Activated naive CD4-positive, alpha-beta T cell treated with anti-CD3 and anti-CD28 coated beads, Interleukin-2, amount 10 ng/mL, durations not matched to agents 7 days and 5 days (primary cell): Measurements from ENCODE around the gene GSN.

Experiments used
- CTCF ChIA-PET: fragments of 350-600 bp; sonication (Branson Sonifier 250); formaldehyde crosslinking; loops from one replicate; lab custom pipeline; 2021; ENCODE audit warnings: antibody characterized with exemption; lab: Charles Lee
- DNase-seq: peaks from one replicate; pipeline ENCODE4 v3.0.0-alpha.2; 2020
- H3K27ac Mint-ChIP-seq: one replicate; pipeline ENCODE4 v1.8.0; 2021; ENCODE audit warnings: mild to moderate bottlenecking, moderate library complexity, mixed read lengths
- H3K27me3 Mint-ChIP-seq: one replicate; pipeline ENCODE4 v1.8.0; 2021; ENCODE audit warnings: mild to moderate bottlenecking, mixed read lengths
- H3K36me3 Mint-ChIP-seq: one replicate; pipeline ENCODE4 v1.8.0; 2021; ENCODE audit warnings: mixed read lengths
- H3K4me1 Mint-ChIP-seq: one replicate; pipeline ENCODE4 v1.8.0; 2021; ENCODE audit warnings: mixed read lengths
- H3K4me3 Mint-ChIP-seq: one replicate; pipeline ENCODE4 v1.8.0; 2021; ENCODE audit warnings: mild to moderate bottlenecking, moderate library complexity, mixed read lengths
- H3K9me3 Mint-ChIP-seq: one replicate; pipeline ENCODE4 v1.8.0; 2021; ENCODE audit warnings: mixed read lengths

GSN gene

GRCh38 chr9:121267689-121268597, at the start of gene GSN:
TSS of gene GSN (plus strand) at chr9:121268162. CDS start at chr9:121301972, 33,810 bp downstream.
- H3K27ac Mint-ChIP-seq = no peak within 1 kb of the TSS
- no peaks in the 10 kb centered on the region for H3K9me3 Mint-ChIP-seq

GRCh38 chr9:121218357-121219027, 49.5 kb upstream of the GSN start:
- Mint-ChIP-seq H3K4me1 (peaks cover 6% of the 10 kb centered on the region), H3K4me3 (no peak overlapping the region), H3K27ac (no peak overlapping the region), H3K36me3 (no peaks in the 10 kb centered on the region), H3K9me3 (no peaks in the 10 kb centered on the region), H3K27me3 (no peaks in the 10 kb centered on the region)
- no peak for DNase-seq
- CTCF ChIA-PET = interaction anchor here (1.4 to 1.5 kb wide), 3 partner anchors 50 to 102 kb away, joined by 3 to 5 read pairs (median 3); partner anchors contain the start of gene GSN

More at GRCh38 chr9:121267689-121268597, at the start of gene GSN:
- H3K27me3 Mint-ChIP-seq = peaks cover 62% of the 10 kb centered on the region
- CTCF ChIA-PET = interaction anchor here (0.8 to 4.3 kb wide), 7 partner anchors 10 to 56 kb away, joined by 3 to 25 read pairs (median 4); no protein-coding TSS in a partner anchor
- H3K4me3 Mint-ChIP-seq = peak within 1 kb of the TSS; percentile 69
- no peaks in the 10 kb centered on the region for H3K36me3 Mint-ChIP-seq
- peak; percentile 72 for DNase-seq
- peaks cover 16% of the 10 kb centered on the region for H3K4me1 Mint-ChIP-seq

- Mint-ChIP-seq H3K4me1 (peaks cover 6% of the 10 kb centered on the region), H3K36me3 (no peaks in the 10 kb centered on the region), H3K27me3 (no peaks in the 10 kb centered on the region), H3K27ac (no peak overlapping the region), H3K9me3 (no peaks in the 10 kb centered on the region), H3K4me3 (no peak overlapping the region)
- CTCF ChIA-PET = interaction anchor here (1.5 kb wide), 2 partner anchors 12 to 100 kb away, joined by 3 to 4 read pairs; no protein-coding TSS in a partner anchor
- no peak for DNase-seq
These were observed 48.4 kb upstream of the GSN start for GRCh38 chr9:121219530-121219929.

DNA sequence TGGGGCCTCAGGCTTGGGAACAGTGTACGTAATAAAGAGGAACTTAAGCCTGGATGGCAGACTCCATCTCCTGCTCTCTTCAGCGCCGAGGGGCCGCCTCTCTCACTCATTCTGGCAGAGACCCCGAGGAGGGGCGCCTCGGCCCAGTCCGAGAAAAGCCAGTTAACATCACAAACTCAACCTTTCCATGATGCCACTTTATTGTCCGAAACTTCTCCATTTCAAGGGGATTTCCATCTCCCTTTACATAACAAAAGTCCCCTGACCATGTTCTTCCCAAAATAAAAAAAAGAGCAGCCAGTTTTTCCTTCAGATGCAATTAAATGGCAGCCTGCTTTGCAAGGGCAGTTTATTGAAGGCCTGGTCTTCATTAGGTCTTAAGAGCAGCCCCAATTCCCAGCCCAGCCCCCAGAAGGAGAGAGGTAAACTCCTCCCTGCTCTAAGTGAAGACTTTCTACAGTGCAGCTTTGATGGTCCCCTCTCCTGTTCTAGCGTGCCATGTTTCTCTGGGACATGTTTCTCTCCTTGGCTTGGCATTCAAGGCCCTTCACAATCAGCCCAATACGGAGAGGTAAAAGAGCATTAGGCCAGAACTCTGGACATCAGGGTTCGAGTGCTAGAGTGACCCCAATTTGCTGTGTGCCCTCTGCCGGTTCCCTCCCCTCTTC, 46.8 kb upstream of the GSN start:
- Mint-ChIP-seq H3K9me3 (no peaks in the 10 kb centered on the region), H3K27ac (no peak overlapping the region), H3K36me3 (no peaks in the 10 kb centered on the region), H3K4me3 (no peak overlapping the region), H3K27me3 (no peaks in the 10 kb centered on the region), H3K4me1 (peaks cover 4% of the 10 kb centered on the region)
- CTCF ChIA-PET = interaction anchor here (1.0 to 1.1 kb wide), 3 partner anchors 8 to 99 kb away, joined by 3 read pairs; no protein-coding TSS in a partner anchor
- DNase-seq = no peak

DNA sequence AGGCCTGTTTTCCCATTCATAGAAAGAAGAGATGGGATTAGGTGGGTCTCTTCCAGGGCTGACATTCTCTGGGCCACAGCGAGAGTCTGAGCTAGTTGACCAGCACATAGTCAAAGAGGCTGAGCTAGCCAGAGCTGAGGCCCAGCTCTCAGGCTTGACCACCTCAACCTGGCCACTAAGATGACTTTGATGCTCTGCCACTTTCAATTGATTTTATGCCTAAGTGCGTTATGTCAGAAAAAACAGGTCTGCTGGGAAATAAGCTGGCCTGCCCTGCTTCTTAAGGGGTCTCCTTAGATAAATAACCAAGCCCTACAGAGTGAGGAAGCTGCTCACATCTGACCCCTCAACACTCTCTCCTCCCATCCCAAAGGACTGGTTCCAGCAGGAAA, 46.3 kb upstream of the GSN start:
- H3K27ac Mint-ChIP-seq = no peak overlapping the region
- DNase-seq = no peak
- no peaks in the 10 kb centered on the region for H3K27me3 Mint-ChIP-seq
- CTCF ChIA-PET = interaction anchor here (1.0 to 2.1 kb wide), 4 partner anchors 8 to 99 kb away, joined by 3 to 8 read pairs (median 5); no protein-coding TSS in a partner anchor
- no peaks in the 10 kb centered on the region for H3K4me1 Mint-ChIP-seq
- no peaks in the 10 kb centered on the region for H3K36me3 Mint-ChIP-seq
- H3K4me3 Mint-ChIP-seq = no peak overlapping the region
- H3K9me3 Mint-ChIP-seq = no peaks in the 10 kb centered on the region

DNA sequence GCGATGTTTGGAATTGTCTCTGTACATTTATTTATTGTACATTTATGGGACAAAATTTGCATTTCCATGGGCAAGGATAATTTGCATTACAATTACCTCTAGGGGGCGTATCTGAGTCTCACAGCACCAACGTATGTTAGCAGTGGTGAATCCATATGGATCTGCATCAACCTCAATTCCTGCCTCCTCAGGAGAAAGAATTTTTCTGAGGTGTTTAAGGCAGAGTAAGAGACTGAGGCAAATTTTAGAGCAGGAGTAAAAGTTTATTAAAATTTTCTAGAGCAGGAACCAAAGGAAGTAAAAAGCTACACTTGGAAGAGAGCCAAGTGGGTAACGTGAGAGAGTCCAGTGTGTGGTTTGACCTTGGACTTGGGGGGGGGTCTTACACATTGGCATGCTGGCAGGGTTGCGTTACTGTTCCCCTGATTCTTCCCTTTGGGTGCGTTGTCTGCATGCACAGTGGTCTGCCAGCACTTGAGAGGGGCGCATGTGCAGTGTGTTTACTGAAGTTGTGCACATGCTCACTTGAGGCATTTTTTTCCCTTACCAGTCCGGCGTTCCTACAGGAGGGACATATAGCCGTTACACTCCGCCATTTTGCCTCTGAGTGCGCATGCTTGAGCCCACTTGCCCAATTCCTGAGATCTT, 45.3 kb upstream of the GSN start:
- Mint-ChIP-seq H3K4me3 (no peak overlapping the region), H3K27me3 (no peaks in the 10 kb centered on the region), H3K4me1 (no peaks in the 10 kb centered on the region), H3K9me3 (no peaks in the 10 kb centered on the region), H3K36me3 (no peaks in the 10 kb centered on the region), H3K27ac (no peak overlapping the region)
- CTCF ChIA-PET = interaction anchor here (0.8 to 3.3 kb wide), 9 partner anchors 9 to 58 kb away, joined by 3 to 19 read pairs (median 4); partner anchors contain the start of gene GSN
- DNase-seq = no peak

- Mint-ChIP-seq H3K27me3 (no peaks in the 10 kb centered on the region), H3K36me3 (no peaks in the 10 kb centered on the region), H3K4me3 (no peak overlapping the region), H3K27ac (no peak overlapping the region), H3K4me1 (no peaks in the 10 kb centered on the region), H3K9me3 (no peaks in the 10 kb centered on the region)
- CTCF ChIA-PET = interaction anchor here (3.3 kb wide), 1 partner anchor 12 kb away, joined by 19 read pairs; no protein-coding TSS in a partner anchor
- DNase-seq = no peak
These were observed 42.7 kb upstream of the GSN start for GRCh38 chr9:121225240-121225639.

GRCh38 chr9:121226175-121226574, 41.8 kb upstream of the GSN start:
- Mint-ChIP-seq H3K27me3 (no peaks in the 10 kb centered on the region), H3K9me3 (no peaks in the 10 kb centered on the region), H3K4me1 (no peaks in the 10 kb centered on the region), H3K4me3 (no peak overlapping the region), H3K27ac (no peak overlapping the region), H3K36me3 (no peaks in the 10 kb centered on the region)
- DNase-seq = no peak
- CTCF ChIA-PET = interaction anchor here (0.7 to 1.5 kb wide), 5 partner anchors 11 to 176 kb away, joined by 3 to 5 read pairs (median 3); no protein-coding TSS in a partner anchor

GRCh38 chr9:121227862-121228261, 40.1 kb upstream of the GSN start:
- Mint-ChIP-seq H3K27ac (no peak overlapping the region), H3K4me1 (no peaks in the 10 kb centered on the region), H3K27me3 (no peaks in the 10 kb centered on the region)

GRCh38 chr9:121230256-121230655, 37.7 kb upstream of the GSN start:
- Mint-ChIP-seq H3K4me1 (no peaks in the 10 kb centered on the region), H3K4me3 (no peak overlapping the region), H3K36me3 (no peaks in the 10 kb centered on the region), H3K9me3 (no peaks in the 10 kb centered on the region), H3K27me3 (no peaks in the 10 kb centered on the region), H3K27ac (no peak overlapping the region)
- CTCF ChIA-PET = interaction anchor here (2.0 to 4.0 kb wide), 2 partner anchors 17 to 48 kb away, joined by 5 to 13 read pairs; no protein-coding TSS in a partner anchor
- DNase-seq = no peak

More at GRCh38 chr9:121227862-121228261, 40.1 kb upstream of the GSN start:
- CTCF ChIA-PET = interaction anchor here (0.6 to 1.3 kb wide), 2 partner anchors 14 to 173 kb away, joined by 4 to 6 read pairs; no protein-coding TSS in a partner anchor
- no peak overlapping the region for H3K4me3 Mint-ChIP-seq
- H3K36me3 Mint-ChIP-seq = no peaks in the 10 kb centered on the region
- no peaks in the 10 kb centered on the region for H3K9me3 Mint-ChIP-seq
- no peak for DNase-seq

GRCh38 chr9:121232251-121232650, 35.7 kb upstream of the GSN start:
- H3K36me3 Mint-ChIP-seq = no peaks in the 10 kb centered on the region

DNA sequence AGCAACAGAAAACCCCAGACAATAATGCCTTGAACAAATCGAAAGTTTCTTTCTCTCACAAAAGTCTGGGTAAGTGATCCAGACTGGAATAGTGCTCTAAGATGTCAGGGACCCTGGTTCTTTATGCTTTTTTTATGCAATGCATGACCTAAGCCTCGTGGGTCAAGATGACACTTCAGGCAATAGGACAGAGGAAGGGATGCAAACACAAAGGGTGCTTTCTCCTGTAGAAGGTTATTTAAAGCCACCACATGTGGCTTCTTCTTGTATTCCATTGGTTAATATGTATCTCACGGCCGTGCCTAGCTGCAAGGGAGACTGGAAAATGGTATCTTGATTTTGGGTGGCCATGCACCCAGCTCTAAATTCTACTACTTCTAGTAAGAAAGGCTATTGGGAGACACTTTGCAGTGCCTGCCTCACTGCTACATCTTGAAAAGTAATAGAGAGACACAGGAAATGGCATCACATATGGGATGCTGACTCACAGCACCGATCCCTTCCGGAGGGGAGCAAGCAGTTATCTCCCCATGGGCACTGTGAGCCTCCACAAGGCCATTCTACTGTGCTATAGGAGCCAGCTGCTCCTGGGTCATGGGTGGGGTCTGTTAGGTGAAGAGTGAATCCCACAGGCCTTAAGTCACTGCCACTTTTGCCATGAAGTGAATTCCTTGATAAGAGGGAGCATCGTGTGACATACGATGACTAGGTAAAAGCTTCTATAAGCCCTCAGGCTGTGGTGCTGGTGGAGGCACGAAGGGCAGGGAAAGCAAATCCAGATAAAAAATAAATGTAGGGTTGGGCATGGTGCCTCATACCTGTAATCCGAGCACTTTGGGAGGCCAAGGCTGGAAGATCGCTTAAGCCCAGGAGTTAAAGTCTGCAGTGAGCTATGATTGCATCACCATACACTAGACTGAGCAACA, 33.8 kb upstream of the GSN start:
- no peaks in the 10 kb centered on the region for H3K36me3 Mint-ChIP-seq
- no peaks in the 10 kb centered on the region for H3K9me3 Mint-ChIP-seq
- no peaks in the 10 kb centered on the region for H3K4me1 Mint-ChIP-seq
- H3K27ac Mint-ChIP-seq = no peak overlapping the region
- H3K4me3 Mint-ChIP-seq = no peak overlapping the region
- CTCF ChIA-PET = interaction anchor here (1.4 kb wide), 1 partner anchor 21 kb away, joined by 3 read pairs; no protein-coding TSS in a partner anchor
- DNase-seq = no peak
- H3K27me3 Mint-ChIP-seq = no peaks in the 10 kb centered on the region

More at GRCh38 chr9:121232251-121232650, 35.7 kb upstream of the GSN start:
- CTCF ChIA-PET = interaction anchor here (1.1 to 4.0 kb wide), 2 partner anchors 10 to 19 kb away, joined by 3 to 13 read pairs; no protein-coding TSS in a partner anchor
- Mint-ChIP-seq H3K9me3 (no peaks in the 10 kb centered on the region), H3K27me3 (no peaks in the 10 kb centered on the region), H3K27ac (no peak overlapping the region), H3K4me3 (no peak overlapping the region), H3K4me1 (no peaks in the 10 kb centered on the region)
- DNase-seq = no peak
